ENCODE measurements around the gene DOCK6.
"Not testable (repeated sequence)": the region's sequence is repeated elsewhere in the genome, so short reads cannot be mapped to it uniquely, and the experiment has no call there.

DNA sequence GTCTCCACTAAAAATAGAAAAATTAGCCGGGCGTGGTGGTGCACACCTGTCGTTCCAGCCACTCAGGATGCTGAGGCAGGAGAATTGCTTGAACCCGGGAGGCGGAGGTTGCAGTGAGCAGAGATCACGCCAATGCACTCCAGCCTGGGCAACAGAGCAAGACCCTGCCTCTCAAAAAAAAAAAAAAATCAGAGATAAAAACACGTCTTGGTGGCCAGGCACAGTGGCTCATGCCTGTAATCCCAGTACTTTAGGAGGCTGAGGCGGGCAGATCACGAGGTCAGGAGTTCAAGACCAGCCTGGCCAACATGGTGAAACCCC is 83.2 kb downstream of the DOCK6 start:
- TF ChIP-seq, protein P1, sequence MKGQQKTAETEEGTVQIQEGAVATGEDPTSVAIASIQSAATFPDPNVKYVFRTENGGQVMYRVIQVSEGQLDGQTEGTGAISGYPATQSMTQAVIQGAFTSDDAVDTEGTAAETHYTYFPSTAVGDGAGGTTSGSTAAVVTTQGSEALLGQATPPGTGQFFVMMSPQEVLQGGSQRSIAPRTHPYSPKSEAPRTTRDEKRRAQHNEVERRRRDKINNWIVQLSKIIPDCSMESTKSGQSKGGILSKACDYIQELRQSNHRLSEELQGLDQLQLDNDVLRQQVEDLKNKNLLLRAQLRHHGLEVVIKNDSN (CRISPR knock-in tag; IDR thresholded peaks at IDR 0.05) = not testable (repeated sequence)
- TF ChIP-seq NR3C1 (CRISPR knock-in tag; conservative IDR thresholded peaks at IDR 0.05; ENCODE audit: low read depth); TP53 (CRISPR knock-in tag; IDR thresholded peaks at IDR 0.05); SP1 (CRISPR knock-in tag; conservative IDR thresholded peaks at IDR 0.05); ATF1 (CRISPR knock-in tag; IDR thresholded peaks at IDR 0.05); FOXJ3 (CRISPR knock-in tag; IDR thresholded peaks at IDR 0.05; ENCODE audit: borderline replicate concordance): not testable (repeated sequence)
- TF ChIP-seq, protein P2, sequence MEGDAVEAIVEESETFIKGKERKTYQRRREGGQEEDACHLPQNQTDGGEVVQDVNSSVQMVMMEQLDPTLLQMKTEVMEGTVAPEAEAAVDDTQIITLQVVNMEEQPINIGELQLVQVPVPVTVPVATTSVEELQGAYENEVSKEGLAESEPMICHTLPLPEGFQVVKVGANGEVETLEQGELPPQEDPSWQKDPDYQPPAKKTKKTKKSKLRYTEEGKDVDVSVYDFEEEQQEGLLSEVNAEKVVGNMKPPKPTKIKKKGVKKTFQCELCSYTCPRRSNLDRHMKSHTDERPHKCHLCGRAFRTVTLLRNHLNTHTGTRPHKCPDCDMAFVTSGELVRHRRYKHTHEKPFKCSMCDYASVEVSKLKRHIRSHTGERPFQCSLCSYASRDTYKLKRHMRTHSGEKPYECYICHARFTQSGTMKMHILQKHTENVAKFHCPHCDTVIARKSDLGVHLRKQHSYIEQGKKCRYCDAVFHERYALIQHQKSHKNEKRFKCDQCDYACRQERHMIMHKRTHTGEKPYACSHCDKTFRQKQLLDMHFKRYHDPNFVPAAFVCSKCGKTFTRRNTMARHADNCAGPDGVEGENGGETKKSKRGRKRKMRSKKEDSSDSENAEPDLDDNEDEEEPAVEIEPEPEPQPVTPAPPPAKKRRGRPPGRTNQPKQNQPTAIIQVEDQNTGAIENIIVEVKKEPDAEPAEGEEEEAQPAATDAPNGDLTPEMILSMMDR (IDR thresholded peaks at IDR 0.05) = not testable (repeated sequence)
- TF ChIP-seq, protein P3, sequence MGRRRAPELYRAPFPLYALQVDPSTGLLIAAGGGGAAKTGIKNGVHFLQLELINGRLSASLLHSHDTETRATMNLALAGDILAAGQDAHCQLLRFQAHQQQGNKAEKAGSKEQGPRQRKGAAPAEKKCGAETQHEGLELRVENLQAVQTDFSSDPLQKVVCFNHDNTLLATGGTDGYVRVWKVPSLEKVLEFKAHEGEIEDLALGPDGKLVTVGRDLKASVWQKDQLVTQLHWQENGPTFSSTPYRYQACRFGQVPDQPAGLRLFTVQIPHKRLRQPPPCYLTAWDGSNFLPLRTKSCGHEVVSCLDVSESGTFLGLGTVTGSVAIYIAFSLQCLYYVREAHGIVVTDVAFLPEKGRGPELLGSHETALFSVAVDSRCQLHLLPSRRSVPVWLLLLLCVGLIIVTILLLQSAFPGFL (CRISPR knock-in tag; IDR thresholded peaks at IDR 0.05; ENCODE audit: borderline replicate concordance) = not testable (repeated sequence)
- TF ChIP-seq, protein P4, sequence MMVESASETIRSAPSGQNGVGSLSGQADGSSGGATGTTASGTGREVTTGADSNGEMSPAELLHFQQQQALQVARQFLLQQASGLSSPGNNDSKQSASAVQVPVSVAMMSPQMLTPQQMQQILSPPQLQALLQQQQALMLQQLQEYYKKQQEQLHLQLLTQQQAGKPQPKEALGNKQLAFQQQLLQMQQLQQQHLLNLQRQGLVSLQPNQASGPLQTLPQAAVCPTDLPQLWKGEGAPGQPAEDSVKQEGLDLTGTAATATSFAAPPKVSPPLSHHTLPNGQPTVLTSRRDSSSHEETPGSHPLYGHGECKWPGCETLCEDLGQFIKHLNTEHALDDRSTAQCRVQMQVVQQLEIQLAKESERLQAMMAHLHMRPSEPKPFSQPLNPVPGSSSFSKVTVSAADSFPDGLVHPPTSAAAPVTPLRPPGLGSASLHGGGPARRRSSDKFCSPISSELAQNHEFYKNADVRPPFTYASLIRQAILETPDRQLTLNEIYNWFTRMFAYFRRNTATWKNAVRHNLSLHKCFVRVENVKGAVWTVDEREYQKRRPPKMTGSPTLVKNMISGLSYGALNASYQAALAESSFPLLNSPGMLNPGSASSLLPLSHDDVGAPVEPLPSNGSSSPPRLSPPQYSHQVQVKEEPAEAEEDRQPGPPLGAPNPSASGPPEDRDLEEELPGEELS (CRISPR knock-in tag; IDR thresholded peaks at IDR 0.05) = not testable (repeated sequence)

Measured in WTC11 (cell line).